GM13977 (cell line): ENCODE measurements around the gene SH3TC1.

Source experiments
- DNase-seq: peaks from one replicate; pipeline ENCODE4 v3.0.0; 2012; ENCODE audit warnings: low spot score
- in situ Hi-C: fragments of 300-500 bp; cut with MboI; formaldehyde crosslinking; loops from one replicate; pipeline ENCODE4 v1.12.0; 2022; ENCODE audit warnings: low sequenced_read_pairs, low pct_unique_long_range_greater_than_20kb, mixed read lengths, inconsistent platforms; ENCODE audit not compliant: unreplicated experiment
- TF ChIP-seq, protein P1 (sequence below): IDR thresholded peaks from 2 replicates; pipeline ENCODE4 v1.5.1; 2012; ENCODE audit warnings: mild to moderate bottlenecking, control low read depth; ENCODE audit not compliant: insufficient read depth; ENCODE audit errors: extremely low read depth, missing control alignments

SH3TC1 gene

GRCh38 chr4:8168832-8169598 is 30.1 kb upstream of the SH3TC1 start:
- in situ Hi-C loops = no loop called here
- TF ChIP-seq, protein P1, sequence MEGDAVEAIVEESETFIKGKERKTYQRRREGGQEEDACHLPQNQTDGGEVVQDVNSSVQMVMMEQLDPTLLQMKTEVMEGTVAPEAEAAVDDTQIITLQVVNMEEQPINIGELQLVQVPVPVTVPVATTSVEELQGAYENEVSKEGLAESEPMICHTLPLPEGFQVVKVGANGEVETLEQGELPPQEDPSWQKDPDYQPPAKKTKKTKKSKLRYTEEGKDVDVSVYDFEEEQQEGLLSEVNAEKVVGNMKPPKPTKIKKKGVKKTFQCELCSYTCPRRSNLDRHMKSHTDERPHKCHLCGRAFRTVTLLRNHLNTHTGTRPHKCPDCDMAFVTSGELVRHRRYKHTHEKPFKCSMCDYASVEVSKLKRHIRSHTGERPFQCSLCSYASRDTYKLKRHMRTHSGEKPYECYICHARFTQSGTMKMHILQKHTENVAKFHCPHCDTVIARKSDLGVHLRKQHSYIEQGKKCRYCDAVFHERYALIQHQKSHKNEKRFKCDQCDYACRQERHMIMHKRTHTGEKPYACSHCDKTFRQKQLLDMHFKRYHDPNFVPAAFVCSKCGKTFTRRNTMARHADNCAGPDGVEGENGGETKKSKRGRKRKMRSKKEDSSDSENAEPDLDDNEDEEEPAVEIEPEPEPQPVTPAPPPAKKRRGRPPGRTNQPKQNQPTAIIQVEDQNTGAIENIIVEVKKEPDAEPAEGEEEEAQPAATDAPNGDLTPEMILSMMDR = no peak
- DNase-seq = no peak

- no peak for DNase-seq
- TF ChIP-seq, protein P1 = no peak
- in situ Hi-C loops = no loop called here
These were observed 29.3 kb upstream of the SH3TC1 start for GRCh38 chr4:8169763-8170162.

- DNase-seq = no peak
- TF ChIP-seq, protein P1 = no peak
- in situ Hi-C loops = no loop called here
These were observed 28.7 kb upstream of the SH3TC1 start for GRCh38 chr4:8170341-8170740.

DNA sequence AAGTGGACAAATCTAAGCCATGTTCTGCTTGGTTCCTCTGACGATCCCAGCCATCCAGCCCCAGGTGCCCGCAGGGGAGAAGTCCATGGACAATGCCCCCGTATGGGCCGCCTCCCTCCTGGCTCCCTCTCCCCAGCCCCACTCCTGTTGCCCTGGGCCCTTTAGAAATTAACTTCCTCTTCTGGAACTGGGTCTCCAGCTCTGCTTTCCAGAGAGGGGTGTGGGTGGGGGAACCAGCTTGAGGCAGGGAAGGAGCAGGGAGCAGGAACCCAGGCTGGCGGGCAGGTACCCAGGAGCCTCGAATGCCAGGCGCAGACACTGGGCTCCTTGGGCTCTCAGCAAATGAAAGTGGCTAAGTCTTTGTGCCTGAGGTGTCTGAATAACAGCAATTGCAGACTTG is 27.8 kb upstream of the SH3TC1 start:
- no peak for DNase-seq
- TF ChIP-seq, protein P1 = no peak
- in situ Hi-C loops = no loop called here

- in situ Hi-C loops = no loop called here
- TF ChIP-seq, protein P1 = no peak
- peak; percentile 78 for DNase-seq
These were observed 26.8 kb upstream of the SH3TC1 start for GRCh38 chr4:8171984-8172924.

- TF ChIP-seq, protein P1 = peak; percentile 7
- in situ Hi-C loops = no loop called here
- DNase-seq = no peak
These were observed 25.4 kb upstream of the SH3TC1 start for GRCh38 chr4:8173492-8174242.
